ENCODE measurements around the gene SLC22A4.

GRCh38 chr5:132380741-132381140, 86.5 kb downstream of the SLC22A4 start:
- TF ChIP-seq, protein P1, sequence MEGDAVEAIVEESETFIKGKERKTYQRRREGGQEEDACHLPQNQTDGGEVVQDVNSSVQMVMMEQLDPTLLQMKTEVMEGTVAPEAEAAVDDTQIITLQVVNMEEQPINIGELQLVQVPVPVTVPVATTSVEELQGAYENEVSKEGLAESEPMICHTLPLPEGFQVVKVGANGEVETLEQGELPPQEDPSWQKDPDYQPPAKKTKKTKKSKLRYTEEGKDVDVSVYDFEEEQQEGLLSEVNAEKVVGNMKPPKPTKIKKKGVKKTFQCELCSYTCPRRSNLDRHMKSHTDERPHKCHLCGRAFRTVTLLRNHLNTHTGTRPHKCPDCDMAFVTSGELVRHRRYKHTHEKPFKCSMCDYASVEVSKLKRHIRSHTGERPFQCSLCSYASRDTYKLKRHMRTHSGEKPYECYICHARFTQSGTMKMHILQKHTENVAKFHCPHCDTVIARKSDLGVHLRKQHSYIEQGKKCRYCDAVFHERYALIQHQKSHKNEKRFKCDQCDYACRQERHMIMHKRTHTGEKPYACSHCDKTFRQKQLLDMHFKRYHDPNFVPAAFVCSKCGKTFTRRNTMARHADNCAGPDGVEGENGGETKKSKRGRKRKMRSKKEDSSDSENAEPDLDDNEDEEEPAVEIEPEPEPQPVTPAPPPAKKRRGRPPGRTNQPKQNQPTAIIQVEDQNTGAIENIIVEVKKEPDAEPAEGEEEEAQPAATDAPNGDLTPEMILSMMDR (IDR thresholded peaks at IDR 0.05): no peak
- TF ChIP-seq POLR2A (IDR thresholded peaks at IDR 0.05): no peak
